ENCODE results near the gene MYO3B. TPM values are rescaled to one million over a fixed set of nuclear protein-coding genes. Genes with fewer than 3 reads are reported as not detected.

MYO3B gene
- total and polyA plus RNA-seq, 2 donors (not counting 3 experiments of a cell fraction or from before 2014, with no cell fraction given): 0.03 TPM; not detected in 1

DNA sequence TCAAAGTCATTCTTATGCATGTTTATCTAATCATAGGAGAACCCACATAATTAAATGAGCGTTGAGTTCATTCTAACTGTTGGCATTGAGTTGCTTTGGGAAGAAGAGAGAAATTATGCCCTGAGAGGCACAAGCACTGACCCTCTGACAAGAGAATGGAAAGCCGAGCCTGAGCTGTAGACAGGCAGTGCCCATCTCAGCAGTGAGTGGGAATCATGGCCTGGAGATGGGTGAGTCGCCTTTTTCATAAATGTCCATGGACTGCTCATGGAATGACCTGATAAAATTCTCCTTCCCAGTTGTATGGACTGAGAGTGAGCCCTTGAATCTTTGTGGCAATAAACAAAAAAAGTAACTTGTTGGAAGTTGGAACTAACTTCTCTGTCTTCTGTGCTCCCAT lies 21.4 kb upstream of the MYO3B start:
- no peaks in the 10 kb centered on the region for H4K20me1 ChIP-seq (replicated peaks; ENCODE audit: control insufficient read depth, extremely low read depth, insufficient read depth, low read length)
- H3K9ac ChIP-seq (replicated peaks; ENCODE audit: extremely low read depth, insufficient read depth, low read length): no peak overlapping the region
- dilution Hi-C loops (cut with MboI; ENCODE audit: extremely low pct_ligation_motif_present, low sequenced_read_pairs): no loop called here
- H3K27me3 ChIP-seq (ENCODE audit: control insufficient read depth in 2 of 2, insufficient read depth in 2 of 2, low read length in 2 of 2): no peaks in the 10 kb centered on the region
- DNase-seq (ENCODE audit: low read depth, low spot score): no peak
- no peak overlapping the region for H3K27ac ChIP-seq (ENCODE audit: insufficient read depth, low read depth, low read length)
- BruUV-seq (replicated peaks): no TSS peak
- TF ChIP-seq, protein P1, sequence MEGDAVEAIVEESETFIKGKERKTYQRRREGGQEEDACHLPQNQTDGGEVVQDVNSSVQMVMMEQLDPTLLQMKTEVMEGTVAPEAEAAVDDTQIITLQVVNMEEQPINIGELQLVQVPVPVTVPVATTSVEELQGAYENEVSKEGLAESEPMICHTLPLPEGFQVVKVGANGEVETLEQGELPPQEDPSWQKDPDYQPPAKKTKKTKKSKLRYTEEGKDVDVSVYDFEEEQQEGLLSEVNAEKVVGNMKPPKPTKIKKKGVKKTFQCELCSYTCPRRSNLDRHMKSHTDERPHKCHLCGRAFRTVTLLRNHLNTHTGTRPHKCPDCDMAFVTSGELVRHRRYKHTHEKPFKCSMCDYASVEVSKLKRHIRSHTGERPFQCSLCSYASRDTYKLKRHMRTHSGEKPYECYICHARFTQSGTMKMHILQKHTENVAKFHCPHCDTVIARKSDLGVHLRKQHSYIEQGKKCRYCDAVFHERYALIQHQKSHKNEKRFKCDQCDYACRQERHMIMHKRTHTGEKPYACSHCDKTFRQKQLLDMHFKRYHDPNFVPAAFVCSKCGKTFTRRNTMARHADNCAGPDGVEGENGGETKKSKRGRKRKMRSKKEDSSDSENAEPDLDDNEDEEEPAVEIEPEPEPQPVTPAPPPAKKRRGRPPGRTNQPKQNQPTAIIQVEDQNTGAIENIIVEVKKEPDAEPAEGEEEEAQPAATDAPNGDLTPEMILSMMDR (IDR thresholded peaks at IDR 0.05; ENCODE audit: extremely low read depth in 1 of 2, insufficient read depth in 1 of 2, low read depth in 1 of 2, low read length in 2 of 2): no peak
- TF ChIP-seq POLR2A (IDR thresholded peaks at IDR 0.05; ENCODE audit: low read depth, low read length) (no peak), FOS (IDR thresholded peaks at IDR 0.05; ENCODE audit: borderline replicate concordance, insufficient read depth, low read length) (no peak)
- CTCF ChIA-PET: interaction anchor here (1.7 kb wide), 1 partner anchor 21 kb away, joined by 8 read pairs; the partner anchor contains the start of gene MYO3B
- no peaks in the 10 kb centered on the region for H3K9me3 ChIP-seq (replicated peaks; ENCODE audit: control insufficient read depth, insufficient read depth, low read length)
- H3K79me2 ChIP-seq (ENCODE audit: control insufficient read depth, insufficient read depth, low read length): no peaks in the 10 kb centered on the region
- no peak for FAIRE-seq
- no peak overlapping the region for H3K4me2 ChIP-seq (ENCODE audit: insufficient read depth, low read length)
- POLR2A ChIA-PET: no interaction called here
- H3K4me3 ChIP-seq (replicated peaks in 1 of 3; ENCODE audit: insufficient read depth in 1 of 3, low read depth in 1 of 3, low read length in 3 of 3): no peak overlapping the region
- H3K4me1 ChIP-seq (ENCODE audit: control insufficient read depth, extremely low read depth, insufficient read depth, low read length): peaks cover 28% of the 10 kb centered on the region
- H2AFZ ChIP-seq (ENCODE audit: low read depth, low read length): peak overlapping the region; percentile 66
- H3K36me3 ChIP-seq (ENCODE audit: control insufficient read depth in 2 of 2, extremely low read depth in 1 of 2, insufficient read depth in 2 of 2, low read length in 2 of 2): no peaks in the 10 kb centered on the region
- H3K9me1 ChIP-seq (replicated peaks; ENCODE audit: control insufficient read depth, extremely low read depth, insufficient read depth, low read length): no peaks in the 10 kb centered on the region
- intact Hi-C loops (cut with micrococcal nuclease): loop anchor here (5.0 kb wide), 4 partner anchors 59 to 329 kb away; partner anchors contain the start of gene UBR3

DNA sequence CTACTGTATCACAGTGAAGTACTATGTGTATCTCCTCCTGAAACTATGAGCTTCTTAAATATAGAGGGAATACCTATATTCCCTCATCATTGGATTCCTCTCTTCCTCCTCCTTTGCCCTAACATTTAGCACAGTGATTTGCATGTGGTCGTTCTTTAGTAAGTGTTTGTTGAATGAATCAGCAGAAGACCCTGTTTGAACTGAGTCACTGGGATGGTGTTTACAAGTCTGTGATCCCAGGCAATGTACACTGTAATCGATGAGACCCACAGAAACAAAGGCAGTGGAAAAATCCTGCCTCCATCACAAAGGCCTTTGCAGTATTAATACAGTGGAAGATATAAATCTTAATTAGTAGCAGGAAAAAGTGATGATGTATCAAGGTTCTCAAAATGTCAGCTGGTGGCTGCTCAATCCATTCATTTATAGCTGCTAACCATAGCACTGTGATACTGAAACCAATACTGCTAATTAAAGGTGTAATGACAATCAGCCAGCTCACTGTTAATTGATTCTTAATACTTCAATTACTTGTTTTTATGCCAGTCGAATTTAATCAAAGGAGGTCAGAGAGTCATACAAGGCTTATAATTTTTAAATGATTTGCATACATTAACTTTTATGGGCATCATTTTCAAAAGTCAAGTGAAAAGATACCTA lies 20.8 kb upstream of the MYO3B start:
- Histone ChIP-seq H3K4me1 (ENCODE audit: control insufficient read depth, extremely low read depth, insufficient read depth, low read length) (peaks cover 28% of the 10 kb centered on the region), H3K79me2 (ENCODE audit: control insufficient read depth, insufficient read depth, low read length) (no peaks in the 10 kb centered on the region), H3K9me3 (replicated peaks; ENCODE audit: control insufficient read depth, insufficient read depth, low read length) (no peaks in the 10 kb centered on the region), H3K9ac (replicated peaks; ENCODE audit: extremely low read depth, insufficient read depth, low read length) (no peak overlapping the region), H3K36me3 (ENCODE audit: control insufficient read depth in 2 of 2, extremely low read depth in 1 of 2, insufficient read depth in 2 of 2, low read length in 2 of 2) (no peaks in the 10 kb centered on the region), H3K4me2 (ENCODE audit: insufficient read depth, low read length) (peak overlapping the region; percentile 8), H3K4me3 (replicated peaks in 1 of 3; ENCODE audit: insufficient read depth in 1 of 3, low read depth in 1 of 3, low read length in 3 of 3) (no peak overlapping the region), H3K9me1 (replicated peaks; ENCODE audit: control insufficient read depth, extremely low read depth, insufficient read depth, low read length) (no peaks in the 10 kb centered on the region), H4K20me1 (replicated peaks; ENCODE audit: control insufficient read depth, extremely low read depth, insufficient read depth, low read length) (no peaks in the 10 kb centered on the region), H3K27ac (ENCODE audit: insufficient read depth, low read depth, low read length) (no peak overlapping the region), H2AFZ (ENCODE audit: low read depth, low read length) (peak overlapping the region; percentile 66), H3K27me3 (ENCODE audit: control insufficient read depth in 2 of 2, insufficient read depth in 2 of 2, low read length in 2 of 2) (no peaks in the 10 kb centered on the region)
- POLR2A ChIA-PET: no interaction called here
- FAIRE-seq (peak; percentile 56), DNase-seq (ENCODE audit: low read depth, low spot score) (peak; percentile 70)
- CTCF ChIA-PET: no interaction called here
- dilution Hi-C loops (cut with MboI; ENCODE audit: extremely low pct_ligation_motif_present, low sequenced_read_pairs) (no loop called here), intact Hi-C loops (cut with micrococcal nuclease) (loop anchor here (5.0 kb wide), 4 partner anchors 60 to 330 kb away; partner anchors contain the start of gene UBR3)
- no TSS peak for BruUV-seq (replicated peaks)
- TF ChIP-seq FOS (IDR thresholded peaks at IDR 0.05; ENCODE audit: borderline replicate concordance, insufficient read depth, low read length): peak; percentile 63
- TF ChIP-seq, protein P2, sequence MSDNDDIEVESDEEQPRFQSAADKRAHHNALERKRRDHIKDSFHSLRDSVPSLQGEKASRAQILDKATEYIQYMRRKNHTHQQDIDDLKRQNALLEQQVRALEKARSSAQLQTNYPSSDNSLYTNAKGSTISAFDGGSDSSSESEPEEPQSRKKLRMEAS (IDR thresholded peaks at IDR 0.05; ENCODE audit: insufficient read depth, insufficient read length): no peak
